Dermis microvascular lymphatic vessel endothelial cell (primary cell): ENCODE data around the gene SERAC1. TPM values are rescaled to one million over a fixed set of nuclear protein-coding genes. Genes with fewer than 3 reads are reported as not detected.
"Not testable (repeated sequence)": the region's sequence is repeated elsewhere in the genome, so short reads cannot be mapped to it uniquely, and the experiment has no call there.

Source experiments
- DNase-seq, 2 donors: peaks; one replicate each; pipeline versions ENCODE4 v3.0.0 to v3.0.0-alpha.2; 2010; ENCODE audit warnings: low read depth in 2 of 2
- total RNA-seq: library from RNA; depleted of rRNA; stranded (reverse); fragments of >200 nt; gene quantifications from 2 replicates; pipeline ENCODE4 v1.2.1, GENCODE V29; 2014

SERAC1 gene
- total RNA-seq = 10.7 and 13.9 TPM in 2 replicates

DNA sequence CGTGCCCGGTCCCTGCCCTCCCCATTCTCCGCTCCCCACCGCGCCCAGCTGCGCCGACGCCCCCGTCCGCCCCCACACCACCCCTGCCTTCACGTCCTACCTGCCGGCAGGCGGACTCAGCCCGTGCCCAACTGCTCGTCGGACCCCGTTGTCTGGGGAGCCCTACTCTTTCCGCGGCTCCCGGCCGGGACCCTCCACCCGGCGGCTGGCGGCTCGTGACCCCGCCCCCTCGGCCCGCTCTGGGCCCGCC lies at the start of gene SERAC1:
Gene SERAC1, minus strand, starts transcription at position 223 of the 250 bp plus-strand sequence. CDS start 9,899 bp downstream, outside the sequence.
- no peak for DNase-seq

DNA sequence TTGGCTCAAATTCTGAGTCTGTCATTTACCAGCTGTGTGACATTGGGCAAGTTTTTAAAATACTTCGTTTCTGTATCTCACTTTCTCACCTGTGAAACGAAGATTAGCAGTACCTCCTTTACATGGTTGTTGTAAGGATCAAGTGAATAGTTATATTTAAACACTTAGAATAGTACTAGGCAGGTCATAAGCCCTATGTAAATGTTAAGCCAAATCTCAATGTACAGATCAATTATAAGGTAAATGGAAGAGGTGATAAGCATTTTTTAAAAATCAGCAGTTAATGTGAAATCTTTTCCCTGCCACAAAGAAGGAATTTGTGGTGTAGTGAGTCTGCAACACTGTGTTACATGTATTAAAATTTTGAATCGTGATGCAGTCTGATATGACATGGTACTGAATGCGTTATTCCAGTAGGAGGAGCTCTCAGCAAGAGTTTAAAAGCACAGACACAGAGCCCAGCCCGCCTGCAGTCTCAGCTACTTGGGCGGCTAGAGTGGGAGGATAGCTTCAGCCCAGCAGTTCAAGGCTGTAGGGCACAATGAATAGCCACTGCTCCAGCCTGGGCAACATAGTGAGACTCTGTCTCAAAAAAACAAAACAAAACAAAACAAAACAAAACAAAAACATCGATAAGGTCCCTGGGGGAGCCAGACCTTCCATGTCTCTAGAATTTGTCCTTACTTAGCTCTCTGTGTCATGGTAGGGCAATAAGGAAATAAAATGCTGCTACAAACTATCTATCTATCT lies 46.0 kb upstream of the SERAC1 start:
- peak; percentile 68 to 84 for DNase-seq

DNA sequence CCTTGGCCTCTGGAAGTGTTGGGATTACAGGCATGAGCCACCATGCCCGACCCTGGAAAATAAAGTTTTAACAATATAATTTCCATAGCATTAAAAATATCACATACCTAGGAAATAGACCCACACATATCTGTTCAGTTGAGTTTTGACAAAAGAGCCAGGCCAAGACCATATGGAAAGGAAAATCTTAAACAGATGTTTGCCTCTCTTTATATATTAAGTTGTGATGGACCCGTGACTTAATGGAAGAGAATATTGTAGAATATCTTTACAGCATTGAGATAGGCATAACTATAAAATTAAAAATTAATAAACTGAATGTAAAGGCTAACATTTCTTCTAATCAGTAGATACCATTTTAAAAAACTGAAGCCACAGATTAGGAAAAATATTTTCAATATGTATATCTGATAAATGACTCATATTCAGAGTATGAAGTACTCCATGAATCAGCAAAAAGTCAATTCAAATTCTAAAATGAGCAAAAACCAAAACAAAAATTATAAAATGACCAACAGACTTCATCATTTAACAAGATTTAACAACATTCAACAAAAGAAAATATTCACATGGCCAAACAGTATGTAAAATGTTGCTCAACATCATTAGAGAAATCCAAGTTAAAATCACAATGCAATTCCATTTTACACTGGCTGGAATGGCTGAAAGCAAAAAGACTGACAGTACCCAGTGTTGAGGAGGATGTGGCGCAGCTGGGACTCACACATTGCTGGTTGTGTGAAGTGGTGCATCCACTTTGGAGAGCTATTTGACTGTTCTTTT lies 43.4 kb upstream of the SERAC1 start:
- DNase-seq = no peak

DNA sequence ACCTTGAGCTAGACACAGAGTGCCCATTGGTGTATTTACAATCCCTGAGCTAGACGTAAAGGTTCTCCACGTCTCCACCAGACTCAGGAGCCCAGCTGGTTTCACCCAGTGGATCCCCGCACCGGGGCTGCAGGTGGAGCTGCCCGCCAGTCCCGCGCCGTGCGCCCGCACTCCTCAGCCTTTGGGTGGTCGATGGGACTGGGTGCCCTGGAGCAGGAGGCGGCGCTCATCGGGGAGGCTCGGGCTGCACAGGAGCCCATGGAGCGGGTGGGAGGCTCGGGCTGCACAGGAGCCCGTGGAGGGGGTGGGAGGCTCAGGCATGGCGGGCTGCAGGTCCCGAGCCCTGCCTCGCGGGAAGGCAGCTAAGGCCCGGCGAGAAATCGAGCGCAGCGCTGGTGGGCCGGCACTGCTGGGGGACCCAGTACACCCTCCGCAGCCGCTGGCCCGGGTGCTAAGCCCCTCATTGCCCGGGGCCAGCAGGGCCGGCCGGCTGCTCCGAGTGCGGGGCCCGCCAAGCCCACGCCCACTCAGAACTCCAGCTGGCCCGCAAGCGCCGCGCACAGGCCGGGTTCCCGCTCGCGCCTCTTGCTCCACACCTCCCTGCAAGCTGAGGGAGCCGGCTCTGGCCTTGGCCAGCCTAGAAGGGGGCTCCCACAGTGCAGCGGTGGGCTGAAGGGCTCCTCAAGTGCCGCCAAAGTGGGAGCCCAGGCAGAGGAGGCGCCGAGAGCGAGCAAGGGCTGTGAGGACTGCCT lies 41.7 kb upstream of the SERAC1 start:
- not testable (repeated sequence) for DNase-seq

- DNase-seq = peak in 1 of 2 donors; percentile 32
Measured at GRCh38 chr6:158208226-158209030, 40.4 kb upstream of the SERAC1 start.

GRCh38 chr6:158207422-158207788 lies 39.3 kb upstream of the SERAC1 start:
- peak; percentile 89 to 95 for DNase-seq

GRCh38 chr6:158206740-158207421 lies 38.8 kb upstream of the SERAC1 start:
- no peak for DNase-seq

GRCh38 chr6:158205169-158205944 lies 37.3 kb upstream of the SERAC1 start:
- DNase-seq = peak in 1 of 2 donors; percentile 53

DNA sequence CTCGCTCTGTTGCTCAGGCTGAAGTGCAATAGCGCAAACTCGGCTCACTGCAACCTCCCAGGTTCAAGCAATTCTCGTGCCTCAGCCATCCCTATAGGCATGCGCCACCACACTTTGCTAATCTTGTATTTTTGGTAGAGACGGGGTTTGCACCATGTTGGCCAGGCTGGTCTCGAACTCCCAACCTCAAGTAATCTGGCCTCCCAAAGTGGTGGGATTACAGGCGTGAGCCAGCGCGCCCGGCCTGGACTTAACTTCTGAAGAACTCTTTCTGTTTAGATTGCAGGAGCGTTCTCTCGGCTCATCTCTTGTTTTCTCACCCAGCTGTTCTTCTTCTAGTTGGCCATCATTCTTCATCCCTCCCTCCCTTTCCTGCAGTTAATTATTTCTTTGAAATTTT lies 30.4 kb upstream of the SERAC1 start:
- DNase-seq = no peak

DNA sequence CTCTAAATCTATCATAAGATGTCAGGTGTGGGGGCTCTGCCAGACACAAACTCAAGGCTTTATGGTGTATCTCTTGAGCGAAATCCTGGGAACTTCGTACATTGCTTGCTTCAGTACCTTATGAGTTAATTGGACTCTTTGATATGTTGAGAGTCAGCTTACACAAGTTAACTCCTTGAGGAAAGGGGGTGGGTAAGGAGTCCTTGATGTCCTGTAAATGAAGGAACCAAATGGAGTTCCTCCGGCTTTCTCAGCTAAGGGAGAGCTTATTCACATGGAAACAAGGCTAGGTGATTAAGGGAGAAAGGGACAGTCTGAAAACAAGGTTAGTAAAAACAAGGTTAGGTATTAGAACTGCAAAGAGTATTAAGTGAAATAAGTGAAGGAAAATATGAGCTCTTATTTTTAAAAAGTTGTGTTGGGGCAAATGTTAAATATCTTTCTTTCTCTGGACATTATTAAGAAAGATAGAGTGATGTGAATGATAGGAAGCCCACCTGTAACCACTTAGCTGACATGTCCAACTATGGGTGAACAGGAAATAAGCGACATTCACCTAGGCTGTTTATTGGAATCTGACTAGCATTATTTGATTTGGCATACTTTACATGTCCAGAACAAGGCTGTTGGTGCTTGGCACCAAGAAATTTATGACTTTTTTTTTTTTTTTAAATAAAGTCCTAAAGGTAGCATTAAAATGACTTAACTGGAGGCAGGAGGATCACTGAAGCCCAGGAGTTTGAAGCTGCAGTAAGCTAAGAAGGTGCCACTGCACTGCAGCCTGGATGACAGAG lies 26.6 kb upstream of the SERAC1 start:
- no peak for DNase-seq

DNA sequence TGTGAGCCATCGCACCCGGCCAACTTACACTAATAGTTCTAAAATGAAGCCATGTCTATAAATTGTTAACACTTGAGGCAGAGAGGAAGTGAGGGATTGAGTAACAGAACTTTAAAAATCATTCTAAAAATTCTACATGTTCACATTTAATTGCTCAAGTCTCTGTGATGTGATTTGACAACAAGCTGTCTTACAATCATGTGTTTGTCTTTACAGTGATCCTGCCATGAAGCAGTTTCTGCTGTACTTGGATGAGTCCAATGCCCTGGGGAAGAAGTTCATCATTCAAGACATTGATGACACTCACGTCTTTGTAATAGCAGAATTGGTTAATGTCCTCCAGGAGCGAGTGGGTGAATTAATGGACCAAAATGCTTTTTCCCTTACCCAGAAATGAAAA lies 23.7 kb upstream of the SERAC1 start:
- DNase-seq = no peak

GRCh38 chr6:158191032-158191431 lies 23.0 kb upstream of the SERAC1 start:
- DNase-seq = no peak

DNA sequence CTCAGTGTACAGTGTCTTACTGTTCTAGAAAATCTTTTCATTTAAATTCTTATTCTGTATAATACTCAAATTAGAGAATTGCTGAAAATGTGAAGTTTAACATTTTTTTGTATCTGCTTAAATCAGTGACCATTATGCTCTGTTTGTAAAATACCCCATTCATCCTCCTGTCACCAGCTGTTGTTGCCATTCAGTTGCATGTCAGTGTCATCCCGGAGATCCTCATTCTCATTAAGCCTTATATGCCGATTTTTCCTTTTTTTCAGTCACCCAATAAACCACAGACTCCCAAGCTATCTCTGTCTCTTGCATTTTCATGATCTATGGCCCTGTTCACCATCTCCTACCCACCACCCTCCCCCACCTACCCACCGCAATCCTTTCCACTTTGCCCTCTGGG lies 20.5 kb upstream of the SERAC1 start:
- DNase-seq = no peak

GRCh38 chr6:158185729-158186456 lies 17.8 kb upstream of the SERAC1 start:
- no peak for DNase-seq

DNA sequence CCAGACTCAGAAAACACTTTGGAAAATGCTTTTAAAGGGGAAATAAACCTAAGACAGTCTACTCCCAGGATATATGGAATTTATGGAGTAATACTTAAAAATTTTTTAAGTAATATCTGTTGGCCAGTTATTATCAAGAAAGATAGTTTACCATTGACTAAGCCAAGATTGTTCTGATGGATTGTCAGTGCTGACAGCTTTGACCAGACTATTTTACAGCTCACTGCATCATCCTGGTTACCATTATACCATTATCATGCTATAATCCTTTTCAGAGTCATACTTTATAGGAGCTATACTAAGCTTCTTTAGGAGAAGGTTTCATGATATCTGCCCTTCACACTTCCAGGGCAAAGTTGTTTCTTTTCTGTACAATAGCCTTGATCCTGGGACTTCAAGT lies 16.5 kb upstream of the SERAC1 start:
- no peak for DNase-seq

DNA sequence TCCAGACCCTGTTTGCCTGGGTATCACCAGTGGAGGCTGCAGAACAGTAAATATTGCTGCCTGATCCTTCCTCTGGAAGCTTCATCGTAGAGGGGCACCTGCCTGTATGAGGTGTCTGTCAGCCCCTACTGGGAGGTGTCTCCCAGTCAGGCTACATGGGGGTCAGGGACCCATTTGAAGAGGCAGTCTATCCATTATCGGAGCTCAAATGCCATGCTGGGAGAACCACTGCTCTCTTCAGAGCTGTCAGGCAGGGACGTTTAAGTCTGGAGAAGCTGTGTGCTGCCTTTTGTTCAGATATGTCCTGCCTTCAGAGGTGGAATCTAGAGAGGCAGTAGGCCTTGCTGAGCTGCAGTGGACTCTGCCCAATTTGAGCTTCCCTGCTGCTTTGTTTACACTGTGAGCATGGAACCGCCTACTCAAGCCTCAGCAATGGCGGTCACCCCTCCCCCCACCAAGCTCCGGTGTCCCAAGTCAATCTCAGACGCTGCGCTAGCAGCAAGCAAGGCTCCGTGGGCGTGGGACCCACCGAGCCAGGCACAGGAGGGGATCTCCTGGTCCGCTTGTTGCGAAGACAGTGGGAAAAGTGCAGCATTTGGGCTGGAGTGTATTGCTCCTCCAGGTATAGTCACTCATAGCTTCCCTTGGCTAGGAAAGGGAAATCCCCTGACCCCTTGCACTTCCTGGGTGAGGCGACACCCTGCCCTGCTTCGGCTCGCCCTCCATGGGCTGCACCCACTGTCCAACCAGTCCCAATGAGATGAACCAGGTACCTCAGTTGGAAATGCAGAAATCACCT lies 15.3 kb upstream of the SERAC1 start:
- not testable (repeated sequence) for DNase-seq

DNA sequence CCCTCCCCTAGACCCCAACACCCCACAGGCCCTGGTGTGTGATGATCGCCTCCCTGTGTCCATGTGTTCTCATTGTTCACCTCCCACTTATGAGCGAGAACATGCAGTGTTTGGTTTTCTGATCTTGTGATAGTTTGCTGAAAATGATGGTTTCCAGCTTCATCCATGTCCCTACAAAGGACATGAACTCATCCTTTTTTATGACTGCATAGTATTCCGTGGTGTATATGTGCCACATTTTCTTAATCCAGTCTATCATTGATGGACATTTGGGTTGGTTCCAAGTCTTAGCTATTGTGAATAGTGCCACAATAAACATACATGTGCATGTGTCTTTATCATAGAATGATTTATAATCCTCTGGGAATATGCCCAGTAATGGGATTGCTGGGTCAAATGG lies 9.7 kb upstream of the SERAC1 start:
- not testable (repeated sequence) for DNase-seq

DNA sequence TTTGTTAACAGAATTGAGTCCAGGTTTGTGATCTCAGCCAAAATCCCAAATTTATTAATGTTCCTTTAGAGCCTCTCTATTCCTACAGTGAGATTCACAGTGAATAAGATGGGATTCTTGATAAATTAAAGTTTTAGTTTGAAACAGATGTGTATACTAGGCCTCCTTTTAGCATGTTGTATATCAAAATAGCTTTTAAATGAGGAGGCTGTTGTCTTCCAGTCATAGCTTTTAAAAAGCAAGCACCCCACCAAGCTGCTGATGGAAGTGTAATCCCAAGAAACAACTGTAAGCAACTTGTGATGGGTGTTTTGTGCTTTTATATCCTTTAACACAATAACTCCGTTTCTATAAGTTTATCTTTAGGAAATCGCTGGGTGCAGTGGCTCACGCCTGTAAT lies 7.0 kb upstream of the SERAC1 start:
- no peak for DNase-seq
